Smooth muscle cell (in vitro differentiated cells): ENCODE measurements around the gene ZNF629. TPM values are rescaled to one million over a fixed set of nuclear protein-coding genes. Genes with fewer than 3 reads are reported as not detected.

ENCODE experiments used
- DNase-seq: peaks from one replicate; lab custom pipeline; 2025; ENCODE audit not compliant: unreplicated experiment; lab: John Stamatoyannopoulos, UW
- H2AFZ ChIP-seq: fragments of 200-600 bp; sonication (generic); 2 replicates; pipeline ENCODE4 v1.6.0; 2016; ENCODE audit warnings: antibody characterized with exemption, low read depth, mild to moderate bottlenecking
- H3F3A ChIP-seq: fragments of 200-600 bp; sonication (generic); 2 replicates; pipeline ENCODE4 v1.6.0; 2017; ENCODE audit warnings: antibody characterized with exemption, low read depth
- H3K27ac ChIP-seq: fragments of 200-600 bp; sonication (generic); 2 replicates; pipeline ENCODE4 v1.5.1; 2016; ENCODE audit warnings: low read depth, mild to moderate bottlenecking
- H3K27me3 ChIP-seq: fragments of 200-600 bp; sonication (generic); 2 replicates; pipeline ENCODE4 v1.6.1; 2016; ENCODE audit warnings: low read depth, mild to moderate bottlenecking
- H3K36me3 ChIP-seq: fragments of 200-600 bp; sonication (generic); 2 replicates; pipeline ENCODE4 v1.5.1; 2016; ENCODE audit warnings: low read depth
- H3K4me1 ChIP-seq: fragments of 200-600 bp; sonication (generic); 2 replicates; pipeline ENCODE4 v1.5.1; 2016; ENCODE audit warnings: low read depth
- H3K4me2 ChIP-seq: fragments of 200-600 bp; sonication (generic); 2 replicates; pipeline ENCODE4 v1.6.0; 2016; ENCODE audit warnings: mild to moderate bottlenecking
- H3K4me3 ChIP-seq: fragments of 200-600 bp; sonication (generic); 2 replicates; pipeline ENCODE4 v1.5.1; 2016; ENCODE audit warnings: mild to moderate bottlenecking
- H3K79me2 ChIP-seq: fragments of 200-600 bp; sonication (generic); 2 replicates; pipeline ENCODE4 v1.6.0; 2016; ENCODE audit warnings: low read depth, mild to moderate bottlenecking
- H3K9ac ChIP-seq: fragments of 200-600 bp; sonication (generic); 2 replicates; pipeline ENCODE4 v1.6.0; 2016; ENCODE audit warnings: low read depth
- H3K9me3 ChIP-seq: fragments of 200-600 bp; sonication (generic); replicated peaks from 2 replicates; pipeline ENCODE4 v1.5.1; 2016; ENCODE audit warnings: low read depth
- H4K20me1 ChIP-seq: fragments of 200-600 bp; sonication (generic); 2 replicates; pipeline ENCODE4 v1.6.0; 2016; ENCODE audit warnings: low read depth
- whole genome bisulfite sequencing: methylation state at CpG from one replicate; pipeline ENCODE4 v1.1.7; 2016; ENCODE audit warnings: low lambda C conversion rate; 5-methylcytosine and 5-hydroxymethylcytosine counted together
- polyA plus RNA-seq: library from polyadenylated mRNA; unstranded; fragments of >200 nt; fragmentation: Nextera tagmentation; extraction: Ambion mirVana; gene quantifications from 2 replicates; pipeline ENCODE4 v1.2.1, GENCODE V29; 2016
- total RNA-seq: library from RNA; depleted of rRNA; stranded (reverse); fragments of >200 nt; gene quantifications from 2 replicates; pipeline ENCODE4 v1.2.3, GENCODE V29; 2014
- TF ChIP-seq, protein P1 (sequence below): fragments of 200-600 bp; sonication (generic); IDR thresholded peaks from 2 replicates; pipeline ENCODE4 v1.5.1; 2017; ENCODE audit warnings: borderline replicate concordance, mild to moderate bottlenecking, antibody characterized with exemption; ENCODE audit not compliant: insufficient read depth, poor library complexity, severe bottlenecking

Gene ZNF629
- total and polyA plus RNA-seq, 2 experiments from 2014 or later = 11.6 to 13.4 TPM

DNA sequence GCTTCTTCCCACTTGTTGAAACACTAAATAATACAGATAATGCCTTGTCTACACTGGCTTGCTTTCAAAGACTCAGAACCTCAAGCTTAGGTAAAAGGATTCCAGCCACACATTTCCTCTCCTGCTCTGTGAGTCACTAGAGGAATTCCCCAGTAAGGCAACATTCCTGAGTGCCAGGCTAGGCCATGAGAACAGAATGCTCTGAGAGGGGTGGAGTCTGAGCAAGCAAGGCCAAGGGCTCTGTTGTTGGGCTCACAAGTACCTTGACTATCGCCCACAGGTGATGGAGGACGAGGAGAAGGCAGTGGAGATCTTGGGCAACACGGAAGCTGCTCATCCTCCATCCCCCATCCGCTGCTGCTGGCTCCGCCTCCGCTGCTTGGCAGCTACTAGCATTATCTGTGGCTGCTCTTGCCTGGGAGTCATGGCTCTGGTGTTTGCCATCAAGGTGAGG lies 45.5 kb downstream of the ZNF629 start:
- no peaks in the 10 kb centered on the region for H3K79me2 ChIP-seq
- peaks cover 8% of the 10 kb centered on the region for H3K36me3 ChIP-seq
- H3K27me3 ChIP-seq = no peaks in the 10 kb centered on the region
- H3K27ac ChIP-seq = peak overlapping the region; percentile 97
- H3F3A ChIP-seq = peaks cover 9% of the 10 kb centered on the region
- H4K20me1 ChIP-seq = peaks cover 12% of the 10 kb centered on the region
- H3K9me3 ChIP-seq = no peaks in the 10 kb centered on the region
- TF ChIP-seq, protein P1, sequence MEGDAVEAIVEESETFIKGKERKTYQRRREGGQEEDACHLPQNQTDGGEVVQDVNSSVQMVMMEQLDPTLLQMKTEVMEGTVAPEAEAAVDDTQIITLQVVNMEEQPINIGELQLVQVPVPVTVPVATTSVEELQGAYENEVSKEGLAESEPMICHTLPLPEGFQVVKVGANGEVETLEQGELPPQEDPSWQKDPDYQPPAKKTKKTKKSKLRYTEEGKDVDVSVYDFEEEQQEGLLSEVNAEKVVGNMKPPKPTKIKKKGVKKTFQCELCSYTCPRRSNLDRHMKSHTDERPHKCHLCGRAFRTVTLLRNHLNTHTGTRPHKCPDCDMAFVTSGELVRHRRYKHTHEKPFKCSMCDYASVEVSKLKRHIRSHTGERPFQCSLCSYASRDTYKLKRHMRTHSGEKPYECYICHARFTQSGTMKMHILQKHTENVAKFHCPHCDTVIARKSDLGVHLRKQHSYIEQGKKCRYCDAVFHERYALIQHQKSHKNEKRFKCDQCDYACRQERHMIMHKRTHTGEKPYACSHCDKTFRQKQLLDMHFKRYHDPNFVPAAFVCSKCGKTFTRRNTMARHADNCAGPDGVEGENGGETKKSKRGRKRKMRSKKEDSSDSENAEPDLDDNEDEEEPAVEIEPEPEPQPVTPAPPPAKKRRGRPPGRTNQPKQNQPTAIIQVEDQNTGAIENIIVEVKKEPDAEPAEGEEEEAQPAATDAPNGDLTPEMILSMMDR = no peak
- peak overlapping the region; percentile 46 for H3K4me3 ChIP-seq
- WGBS = 77% methylated on average over 6 of the region's 6 CpGs
- H2AFZ ChIP-seq = no peak overlapping the region
- H3K4me2 ChIP-seq = peak overlapping the region; percentile 79
- H3K4me1 ChIP-seq = peaks cover 4% of the 10 kb centered on the region
- no peak for DNase-seq
- H3K9ac ChIP-seq = peak overlapping the region; percentile 85

DNA sequence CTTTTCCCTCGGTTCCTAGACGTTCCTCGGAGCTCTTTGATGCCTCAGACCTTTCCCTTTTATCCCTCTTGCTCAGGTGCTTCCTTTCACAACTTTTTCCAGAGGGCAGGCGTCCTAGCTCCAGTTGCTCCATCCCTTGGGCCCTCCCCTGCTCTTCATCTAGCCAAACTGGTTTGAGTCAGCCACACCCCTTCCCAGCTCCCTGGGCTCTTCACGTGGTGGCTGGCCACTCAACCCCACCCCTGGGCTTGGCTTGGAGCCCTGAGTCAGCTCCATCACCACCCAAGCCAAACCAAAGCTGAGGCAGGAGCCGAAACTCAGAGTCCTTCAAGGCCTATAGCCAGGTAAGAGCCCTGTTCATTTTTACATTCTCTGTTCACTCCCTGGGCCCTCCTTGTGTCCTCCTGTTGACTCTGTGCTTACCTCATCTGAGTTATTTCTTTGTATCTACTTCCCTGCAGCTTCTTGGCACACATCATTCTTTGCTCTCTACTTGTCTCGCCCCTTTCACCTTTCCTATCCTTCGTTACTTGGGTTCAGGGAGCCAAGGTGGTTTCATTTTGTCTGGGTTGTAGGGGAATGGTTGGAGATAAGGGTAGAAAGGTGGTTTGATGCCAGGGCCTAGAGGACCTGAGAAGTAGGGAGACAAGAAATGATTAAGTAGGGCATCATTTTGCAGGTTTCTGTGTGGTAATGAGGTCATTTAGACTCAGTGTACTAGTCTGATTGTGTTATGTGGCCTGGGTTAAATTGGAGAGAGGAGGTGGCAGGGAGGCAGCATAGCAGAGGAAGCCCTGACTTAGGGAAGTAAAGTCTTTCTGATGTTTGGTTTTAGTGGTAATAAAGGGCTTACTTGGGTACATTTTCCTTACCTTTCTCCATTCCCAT lies 46.4 kb downstream of the ZNF629 start:
- no peaks in the 10 kb centered on the region for H3K9me3 ChIP-seq
- peak overlapping the region; percentile 46 for H3K4me3 ChIP-seq
- peaks cover 4% of the 10 kb centered on the region for H3K4me1 ChIP-seq
- H3K9ac ChIP-seq = peak overlapping the region; percentile 85
- H4K20me1 ChIP-seq = peaks cover 12% of the 10 kb centered on the region
- H3K4me2 ChIP-seq = peak overlapping the region; percentile 79
- H3K79me2 ChIP-seq = no peaks in the 10 kb centered on the region
- peaks cover 8% of the 10 kb centered on the region for H3F3A ChIP-seq
- 54% methylated on average over 8 of the region's 8 CpGs for WGBS
- TF ChIP-seq, protein P1 = no peak
- H3K27me3 ChIP-seq = no peaks in the 10 kb centered on the region
- H2AFZ ChIP-seq = no peak overlapping the region
- H3K27ac ChIP-seq = peak overlapping the region; percentile 97
- DNase-seq = no peak
- H3K36me3 ChIP-seq = peaks cover 12% of the 10 kb centered on the region

DNA sequence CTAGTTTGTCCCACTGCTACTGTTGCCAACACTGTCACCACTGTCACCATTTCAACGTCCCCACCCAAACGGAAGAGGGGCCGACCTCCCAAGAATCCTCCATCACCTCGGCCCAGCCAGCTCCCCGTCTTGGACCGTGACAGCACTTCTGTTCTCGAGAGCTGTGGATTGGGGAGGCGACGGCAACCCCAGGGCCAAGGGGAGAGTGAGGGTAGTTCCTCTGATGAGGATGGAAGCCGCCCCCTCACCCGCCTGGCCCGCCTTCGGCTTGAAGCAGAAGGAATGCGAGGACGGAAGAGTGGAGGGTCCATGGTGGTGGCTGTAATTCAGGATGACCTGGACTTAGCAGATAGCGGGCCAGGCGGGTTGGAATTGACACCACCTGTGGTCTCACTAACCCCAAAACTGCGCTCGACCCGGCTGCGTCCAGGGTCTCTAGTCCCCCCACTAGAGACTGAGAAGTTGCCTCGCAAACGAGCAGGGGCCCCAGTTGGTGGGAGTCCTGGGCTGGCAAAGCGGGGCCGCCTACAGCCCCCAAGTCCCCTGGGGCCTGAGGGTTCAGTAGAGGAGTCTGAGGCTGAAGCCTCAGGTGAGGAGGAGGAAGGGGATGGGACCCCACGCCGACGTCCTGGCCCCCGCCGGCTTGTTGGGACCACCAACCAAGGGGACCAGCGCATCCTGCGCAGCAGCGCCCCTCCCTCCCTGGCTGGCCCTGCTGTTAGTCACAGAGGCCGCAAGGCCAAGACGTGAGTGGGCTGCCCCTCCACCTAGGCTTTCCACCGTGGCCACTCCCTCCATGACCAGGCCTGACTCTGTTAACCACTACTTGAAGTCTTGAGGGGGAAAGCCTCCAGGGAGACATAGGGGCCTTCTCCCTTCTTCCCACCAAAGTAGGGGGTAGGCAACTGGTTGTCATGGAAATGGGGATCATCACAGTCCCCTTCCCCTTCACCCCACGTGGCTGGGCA lies 47.7 kb downstream of the ZNF629 start:
- H3K27ac ChIP-seq = peak overlapping the region; percentile 97
- no peak overlapping the region for H3K9ac ChIP-seq
- no peak overlapping the region for H3K4me2 ChIP-seq
- no peaks in the 10 kb centered on the region for H3K27me3 ChIP-seq
- DNase-seq = no peak
- WGBS = 93% methylated on average over 37 of the region's 37 CpGs
- no peak overlapping the region for H3K4me3 ChIP-seq
- H4K20me1 ChIP-seq = peaks cover 12% of the 10 kb centered on the region
- H2AFZ ChIP-seq = no peak overlapping the region
- TF ChIP-seq, protein P1 = no peak
- peaks cover 3% of the 10 kb centered on the region for H3F3A ChIP-seq
- peaks cover 7% of the 10 kb centered on the region for H3K36me3 ChIP-seq
- H3K9me3 ChIP-seq = no peaks in the 10 kb centered on the region
- peaks cover 4% of the 10 kb centered on the region for H3K4me1 ChIP-seq
- H3K79me2 ChIP-seq = no peaks in the 10 kb centered on the region
